Measurements from ENCODE around the gene ANO4. TPM values are rescaled to one million over a fixed set of nuclear protein-coding genes. Genes with fewer than 3 reads are reported as not detected.

The ANO4 gene
- total RNA-seq, 1 donor from 2014 or later, result 0.13 TPM

- peaks cover 13% of the 10 kb centered on the region for H3K27me3 ChIP-seq (ENCODE audit: control insufficient read depth, insufficient read depth, low read length)
- TF ChIP-seq CTCF (IDR thresholded peaks at IDR 0.05; ENCODE audit: insufficient read depth, low read length, poor library complexity, severe bottlenecking), result no peak
These were observed 4.0 kb upstream of the ANO4 start for GRCh38 chr12:100790552-100790951.

GRCh38 chr12:100793182-100793581 is 1.4 kb upstream of the ANO4 start:
- TF ChIP-seq CTCF (IDR thresholded peaks at IDR 0.05; ENCODE audit: insufficient read depth, low read length, poor library complexity, severe bottlenecking), result no peak
- DNase-seq (ENCODE audit: low read depth), result no peak
- H3K4me3 ChIP-seq (ENCODE audit: low read depth, low read length), result no peak overlapping the region
- no peaks in the 10 kb centered on the region for H3K36me3 ChIP-seq (ENCODE audit: control insufficient read depth, insufficient read depth, low read length)
- H3K27me3 ChIP-seq (ENCODE audit: control insufficient read depth, insufficient read depth, low read length), result peaks cover 13% of the 10 kb centered on the region

More at GRCh38 chr12:100790552-100790951, 4.0 kb upstream of the ANO4 start:
- Histone ChIP-seq H3K36me3 (ENCODE audit: control insufficient read depth, insufficient read depth, low read length) (no peaks in the 10 kb centered on the region), H3K4me3 (ENCODE audit: low read depth, low read length) (no peak overlapping the region)
- no peak for DNase-seq (ENCODE audit: low read depth)

- no peak for DNase-seq (ENCODE audit: low read depth)
These were observed 711 bp downstream of the ANO4 start for GRCh38 chr12:100795174-100795799.

GRCh38 chr12:100795800-100796179 is 1.2 kb downstream of the ANO4 start:
- Histone ChIP-seq H3K27me3 (ENCODE audit: control insufficient read depth, insufficient read depth, low read length) (peaks cover 13% of the 10 kb centered on the region), H3K36me3 (ENCODE audit: control insufficient read depth, insufficient read depth, low read length) (no peaks in the 10 kb centered on the region), H3K4me3 (ENCODE audit: low read depth, low read length) (no peak overlapping the region)
- no peak for TF ChIP-seq CTCF (IDR thresholded peaks at IDR 0.05; ENCODE audit: insufficient read depth, low read length, poor library complexity, severe bottlenecking)
- DNase-seq (ENCODE audit: low read depth), result no peak

More at GRCh38 chr12:100795174-100795799, 711 bp downstream of the ANO4 start:
- Histone ChIP-seq H3K4me3 (ENCODE audit: low read depth, low read length) (no peak overlapping the region), H3K27me3 (ENCODE audit: control insufficient read depth, insufficient read depth, low read length) (peaks cover 13% of the 10 kb centered on the region), H3K36me3 (ENCODE audit: control insufficient read depth, insufficient read depth, low read length) (no peaks in the 10 kb centered on the region)
- TF ChIP-seq CTCF (IDR thresholded peaks at IDR 0.05; ENCODE audit: insufficient read depth, low read length, poor library complexity, severe bottlenecking), result no peak

- DNase-seq (ENCODE audit: low read depth), result no peak
- Histone ChIP-seq H3K36me3 (ENCODE audit: control insufficient read depth, insufficient read depth, low read length) (no peaks in the 10 kb centered on the region), H3K27me3 (ENCODE audit: control insufficient read depth, insufficient read depth, low read length) (peaks cover 13% of the 10 kb centered on the region), H3K4me3 (ENCODE audit: low read depth, low read length) (no peak overlapping the region)
- TF ChIP-seq CTCF (IDR thresholded peaks at IDR 0.05; ENCODE audit: insufficient read depth, low read length, poor library complexity, severe bottlenecking), result no peak
These were observed 2.0 kb downstream of the ANO4 start for GRCh38 chr12:100796621-100797020.

- DNase-seq (ENCODE audit: low read depth), result no peak
- no peak overlapping the region for H3K4me3 ChIP-seq (ENCODE audit: low read depth, low read length)
- peaks cover 13% of the 10 kb centered on the region for H3K27me3 ChIP-seq (ENCODE audit: control insufficient read depth, insufficient read depth, low read length)
- H3K36me3 ChIP-seq (ENCODE audit: control insufficient read depth, insufficient read depth, low read length), result no peaks in the 10 kb centered on the region
- no peak for TF ChIP-seq CTCF (IDR thresholded peaks at IDR 0.05; ENCODE audit: insufficient read depth, low read length, poor library complexity, severe bottlenecking)
These were observed 2.7 kb downstream of the ANO4 start for GRCh38 chr12:100797246-100797645.
